SK-N-SH treated with all-trans-retinoic acid at 6 μM for 48 hours (cell line): ENCODE measurements around the gene SLC28A1.

ENCODE experiments used
- ATAC-seq: fragments of 200-7000 bp; cut with Tn5 transposase; 3 replicates; pipeline ENCODE4 v1.9.1; 2020; ENCODE audit warnings: mild to moderate bottlenecking, moderate library complexity
- ARNTL ChIP-seq: fragments of 450-650 bp; formaldehyde crosslinking; IDR thresholded peaks from 2 replicates; pipeline ENCODE4 v1.5.0; 2020; ENCODE audit warnings: low read depth, mild to moderate bottlenecking, moderate library complexity, borderline replicate concordance
- BACH2 ChIP-seq: fragments of 250-450 bp; sonication (Bioruptor Pico); IDR thresholded peaks from 2 replicates; pipeline ENCODE4 v1.9.0; 2021; ENCODE audit warnings: mild to moderate bottlenecking, borderline replicate concordance
- CREB5 ChIP-seq: fragments of 250-450 bp; sonication (Bioruptor Pico); IDR thresholded peaks from 2 replicates; pipeline ENCODE4 v1.5.1; 2020; ENCODE audit warnings: low read depth, mild to moderate bottlenecking, moderate library complexity
- CSDC2 ChIP-seq: fragments of 250-450 bp; sonication (Bioruptor Pico); IDR thresholded peaks from 2 replicates; pipeline ENCODE4 v1.5.0; 2020; ENCODE audit warnings: mild to moderate bottlenecking, moderate library complexity
- ESRRG ChIP-seq: fragments of 250-450 bp; sonication (Bioruptor Pico); IDR thresholded peaks from 2 replicates; pipeline ENCODE4 v1.6.1; 2021; ENCODE audit warnings: mild to moderate bottlenecking
- GLIS3 ChIP-seq: fragments of 250-450 bp; sonication (Bioruptor Pico); IDR thresholded peaks from 2 replicates; pipeline ENCODE4 v1.5.0; 2020; ENCODE audit warnings: mild to moderate bottlenecking, moderate library complexity
- ISL1 ChIP-seq: fragments of 250-450 bp; sonication (Bioruptor Pico); IDR thresholded peaks from 2 replicates; pipeline ENCODE4 v2.1.2; 2022; ENCODE audit warnings: mild to moderate bottlenecking, moderate library complexity
- PPARA ChIP-seq: fragments of 250-450 bp; sonication (Bioruptor Pico); IDR thresholded peaks from 2 replicates; pipeline ENCODE4 v1.5.0; 2020; ENCODE audit warnings: mild to moderate bottlenecking, borderline replicate concordance
- RARB ChIP-seq: fragments of 250-450 bp; sonication (Bioruptor Pico); IDR thresholded peaks from 2 replicates; pipeline ENCODE4 v1.8.0; 2021; ENCODE audit warnings: mild to moderate bottlenecking, moderate library complexity
- SNAI2 ChIP-seq: fragments of 250-450 bp; sonication (Bioruptor Pico); IDR thresholded peaks from 2 replicates; pipeline ENCODE4 v1.5.0; 2020; ENCODE audit warnings: mild to moderate bottlenecking, moderate library complexity
- TCF4 ChIP-seq: fragments of 250-450 bp; sonication (Bioruptor Pico); IDR thresholded peaks from 2 replicates; pipeline ENCODE4 v1.8.0; 2021; ENCODE audit warnings: mild to moderate bottlenecking, moderate library complexity, borderline replicate concordance
- TOX ChIP-seq: fragments of 250-450 bp; sonication (Bioruptor Pico); IDR thresholded peaks from 2 replicates; pipeline ENCODE4 v1.8.0; 2021; ENCODE audit warnings: mild to moderate bottlenecking, moderate library complexity, borderline replicate concordance
- TSHZ2 ChIP-seq: fragments of 250-450 bp; sonication (Bioruptor Pico); IDR thresholded peaks from 2 replicates; pipeline ENCODE4 v1.5.0; 2020; ENCODE audit warnings: mild to moderate bottlenecking, moderate library complexity
- ZC3H10 ChIP-seq: fragments of 250-450 bp; sonication (Bioruptor Pico); IDR thresholded peaks from 2 replicates; pipeline ENCODE4 v1.5.1; 2021; ENCODE audit warnings: mild to moderate bottlenecking, moderate library complexity
- ZFP3 ChIP-seq: fragments of 250-450 bp; sonication (Bioruptor Pico); IDR thresholded peaks from 2 replicates; pipeline ENCODE4 v1.5.0; 2020; ENCODE audit warnings: mild to moderate bottlenecking, moderate library complexity
- ZFP30 ChIP-seq: fragments of 450-650 bp; formaldehyde crosslinking; IDR thresholded peaks from 2 replicates; pipeline ENCODE4 v1.5.0; 2022; ENCODE audit warnings: mild to moderate bottlenecking, moderate library complexity
- ZNF565 ChIP-seq: fragments of 450-650 bp; formaldehyde crosslinking; conservative IDR thresholded peaks from 2 replicates; pipeline ENCODE4 v1.5.0; 2020; ENCODE audit warnings: low read depth, mild to moderate bottlenecking, moderate library complexity
- ZNF70 ChIP-seq: fragments of 450-650 bp; formaldehyde crosslinking; IDR thresholded peaks from 2 replicates; pipeline ENCODE4 v1.5.0; 2020; ENCODE audit warnings: mild to moderate bottlenecking, moderate library complexity
- TF ChIP-seq, protein P1 (sequence below): fragments of 250-450 bp; sonication (Bioruptor Pico); IDR thresholded peaks from 2 replicates; pipeline ENCODE4 v1.8.0; 2021; ENCODE audit warnings: low read depth, mild to moderate bottlenecking, moderate library complexity, borderline replicate concordance
- TF ChIP-seq, protein P2 (sequence below): fragments of 250-450 bp; sonication (Bioruptor Pico); IDR thresholded peaks from 2 replicates; pipeline ENCODE4 v1.5.1; 2021; ENCODE audit warnings: mild to moderate bottlenecking, moderate library complexity

Gene SLC28A1

GRCh38 chr15:84926491-84927230 lies 42.2 kb downstream of the SLC28A1 start:
- TF ChIP-seq GLIS3 (CRISPR knock-in tag) (no peak), RARB (CRISPR knock-in tag) (no peak), TOX (CRISPR knock-in tag) (no peak), CSDC2 (no peak), ZFP3 (CRISPR knock-in tag) (no peak)
- TF ChIP-seq, protein P1, sequence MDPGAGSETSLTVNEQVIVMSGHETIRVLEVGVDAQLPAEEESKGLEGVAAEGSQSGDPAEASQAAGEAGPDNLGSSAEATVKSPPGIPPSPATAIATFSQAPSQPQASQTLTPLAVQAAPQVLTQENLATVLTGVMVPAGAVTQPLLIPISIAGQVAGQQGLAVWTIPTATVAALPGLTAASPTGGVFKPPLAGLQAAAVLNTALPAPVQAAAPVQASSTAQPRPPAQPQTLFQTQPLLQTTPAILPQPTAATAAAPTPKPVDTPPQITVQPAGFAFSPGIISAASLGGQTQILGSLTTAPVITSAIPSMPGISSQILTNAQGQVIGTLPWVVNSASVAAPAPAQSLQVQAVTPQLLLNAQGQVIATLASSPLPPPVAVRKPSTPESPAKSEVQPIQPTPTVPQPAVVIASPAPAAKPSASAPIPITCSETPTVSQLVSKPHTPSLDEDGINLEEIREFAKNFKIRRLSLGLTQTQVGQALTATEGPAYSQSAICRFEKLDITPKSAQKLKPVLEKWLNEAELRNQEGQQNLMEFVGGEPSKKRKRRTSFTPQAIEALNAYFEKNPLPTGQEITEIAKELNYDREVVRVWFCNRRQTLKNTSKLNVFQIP (CRISPR knock-in tag) = no peak
- ATAC-seq = no peak

DNA sequence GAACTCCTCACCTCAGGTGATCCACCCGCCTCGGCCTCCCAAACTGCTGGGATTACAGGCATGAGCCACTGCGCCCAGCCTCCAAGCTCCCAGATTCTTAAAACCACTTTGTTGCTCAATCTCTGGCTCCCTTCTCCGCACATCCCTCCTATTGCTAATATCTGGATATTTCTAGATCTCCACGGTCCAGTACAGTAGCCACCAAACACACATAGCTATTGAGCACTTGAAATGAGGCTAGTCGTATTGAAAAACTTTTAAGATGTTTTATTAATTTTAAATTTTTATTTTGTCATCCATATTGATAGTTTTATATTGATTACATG lies 44.3 kb downstream of the SLC28A1 start:
- TF ChIP-seq ZFP30 (no peak), GLIS3 (CRISPR knock-in tag) (no peak), ESRRG (CRISPR knock-in tag) (no peak), ARNTL (CRISPR knock-in tag) (no peak), TCF4 (CRISPR knock-in tag) (no peak), ZC3H10 (CRISPR knock-in tag) (no peak), ZNF70 (CRISPR knock-in tag) (no peak), CREB5 (CRISPR knock-in tag) (no peak), ISL1 (CRISPR knock-in tag) (no peak), CSDC2 (no peak), BACH2 (CRISPR knock-in tag) (no peak), SNAI2 (CRISPR knock-in tag) (no peak), ZNF565 (CRISPR knock-in tag) (no peak), TSHZ2 (CRISPR knock-in tag) (no peak), PPARA (CRISPR knock-in tag) (no peak)
- TF ChIP-seq, protein P2, sequence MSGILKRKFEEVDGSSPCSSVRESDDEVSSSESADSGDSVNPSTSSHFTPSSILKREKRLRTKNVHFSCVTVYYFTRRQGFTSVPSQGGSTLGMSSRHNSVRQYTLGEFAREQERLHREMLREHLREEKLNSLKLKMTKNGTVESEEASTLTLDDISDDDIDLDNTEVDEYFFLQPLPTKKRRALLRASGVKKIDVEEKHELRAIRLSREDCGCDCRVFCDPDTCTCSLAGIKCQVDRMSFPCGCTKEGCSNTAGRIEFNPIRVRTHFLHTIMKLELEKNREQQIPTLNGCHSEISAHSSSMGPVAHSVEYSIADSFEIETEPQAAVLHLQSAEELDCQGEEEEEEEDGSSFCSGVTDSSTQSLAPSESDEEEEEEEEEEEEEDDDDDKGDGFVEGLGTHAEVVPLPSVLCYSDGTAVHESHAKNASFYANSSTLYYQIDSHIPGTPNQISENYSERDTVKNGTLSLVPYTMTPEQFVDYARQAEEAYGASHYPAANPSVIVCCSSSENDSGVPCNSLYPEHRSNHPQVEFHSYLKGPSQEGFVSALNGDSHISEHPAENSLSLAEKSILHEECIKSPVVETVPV (CRISPR knock-in tag) = no peak
- TF ChIP-seq, all 23 proteins: peak for 0
- no peak for ATAC-seq

- TF ChIP-seq TSHZ2 (CRISPR knock-in tag) = no peak
- no peak for TF ChIP-seq ISL1 (CRISPR knock-in tag)
- ATAC-seq = peak; percentile 32; the same call in 2 of the 3 replicates
Measured at GRCh38 chr15:84929795-84930603, 45.5 kb downstream of the SLC28A1 start.
